ENCODE measurements around the gene LAMA2. TPM values are rescaled to one million over a fixed set of nuclear protein-coding genes. Genes with fewer than 3 reads are reported as not detected.
"Not testable (repeated sequence)": the region's sequence is repeated elsewhere in the genome, so short reads cannot be mapped to it uniquely, and the experiment has no call there.

Gene LAMA2
- polyA plus RNA-seq, 1 of the 3 experiments (the other 2 are of a cell fraction) = 0.92 TPM

- no peak for TF ChIP-seq MXI1 (IDR thresholded peaks at IDR 0.05; ENCODE audit: low read depth, low read length)
- no peak for TF ChIP-seq RAD21 (IDR thresholded peaks at IDR 0.05; ENCODE audit: low read length)
- no peak for TF ChIP-seq TCF12 (IDR thresholded peaks at IDR 0.05)
- TF ChIP-seq NRF1 (IDR thresholded peaks at IDR 0.05; ENCODE audit: low read depth, low read length) = no peak
- TF ChIP-seq EP300 (IDR thresholded peaks at IDR 0.05; ENCODE audit: borderline replicate concordance in 1 of 2, low read depth in 1 of 2, low read length in 1 of 2) = no peak
- no peak for TF ChIP-seq JUND (IDR thresholded peaks at IDR 0.05)
- no peak for TF ChIP-seq GATA2 (CRISPR knock-in tag; IDR thresholded peaks at IDR 0.05)
- TF ChIP-seq IRF3 (IDR thresholded peaks at IDR 0.05; ENCODE audit: low read depth, low read length) = no peak
Measured at GRCh38 chr6:129050086-129050485, 167.1 kb downstream of the LAMA2 start (continued).

GRCh38 chr6:129053143-129053542 lies 170.2 kb downstream of the LAMA2 start:
- H3K4me3 ChIP-seq (ENCODE audit: low read depth in 2 of 2, low read length in 1 of 2); H3K9me2 ChIP-seq; H3F3A ChIP-seq (replicated peaks; ENCODE audit: insufficient read depth); POLR2A ChIA-PET; DNase-seq; H3K9me3 ChIP-seq; H3K79me2 ChIP-seq (ENCODE audit: insufficient read depth); H3K4me1 ChIP-seq (ENCODE audit: control insufficient read depth in 1 of 2, insufficient read depth in 2 of 2, low read depth in 1 of 2, low read length in 1 of 2); H3K36me3 ChIP-seq (replicated peaks in 1 of 2; ENCODE audit: control insufficient read depth in 1 of 2, insufficient read depth in 2 of 2, low read length in 1 of 2); H3K27me3 ChIP-seq (ENCODE audit: insufficient read depth); H3K9ac ChIP-seq; H2AFZ ChIP-seq (ENCODE audit: low read depth); H4K20me1 ChIP-seq (ENCODE audit: insufficient read depth); H3K27ac ChIP-seq (ENCODE audit: low read depth in 2 of 2, low read length in 1 of 2); CTCF ChIA-PET; H3K4me2 ChIP-seq: not testable (repeated sequence)
- WGBS (ENCODE audit: low lambda C conversion rate) = 41% methylated on average over 13 of the region's 13 CpGs

- no peaks in the 10 kb centered on the region for H3K4me1 ChIP-seq (ENCODE audit: control insufficient read depth in 1 of 2, insufficient read depth in 2 of 2, low read depth in 1 of 2, low read length in 1 of 2)
- no peaks in the 10 kb centered on the region for H3K9me3 ChIP-seq
- WGBS (ENCODE audit: low lambda C conversion rate) = 3% methylated on average over 3 of the region's 3 CpGs
- no peak overlapping the region for H3K27ac ChIP-seq (ENCODE audit: low read depth in 2 of 2, low read length in 1 of 2)
- DNase-seq = no peak
- H4K20me1 ChIP-seq (ENCODE audit: insufficient read depth) = no peaks in the 10 kb centered on the region
- H3K27me3 ChIP-seq (ENCODE audit: insufficient read depth) = 0 out of 2 replicates have a peak, but pooled peaks cover 10% of the 10 kb centered on the region
- CTCF ChIA-PET = no interaction called here
- no peaks in the 10 kb centered on the region for H3K36me3 ChIP-seq (replicated peaks in 1 of 2; ENCODE audit: control insufficient read depth in 1 of 2, insufficient read depth in 2 of 2, low read length in 1 of 2)
- H3K4me3 ChIP-seq (ENCODE audit: low read depth in 2 of 2, low read length in 1 of 2) = no peak overlapping the region
- POLR2A ChIA-PET = no interaction called here
- H3K9me2 ChIP-seq = no peaks in the 10 kb centered on the region
- no peak overlapping the region for H3K4me2 ChIP-seq
- H3F3A ChIP-seq (replicated peaks; ENCODE audit: insufficient read depth) = no peaks in the 10 kb centered on the region
- H3K9ac ChIP-seq = no peak overlapping the region
- no peak overlapping the region for H2AFZ ChIP-seq (ENCODE audit: low read depth)
- no peak for TF ChIP-seq NFIC (IDR thresholded peaks at IDR 0.05; ENCODE audit: borderline replicate concordance)
- TF ChIP-seq SIN3A (IDR thresholded peaks at IDR 0.05; ENCODE audit: borderline replicate concordance, low read depth, low read length) = no peak
- TF ChIP-seq MEF2A (IDR thresholded peaks at IDR 0.05; ENCODE audit: borderline replicate concordance, low read depth) = no peak
- TF ChIP-seq MXI1 (IDR thresholded peaks at IDR 0.05; ENCODE audit: low read depth, low read length) = no peak
- TF ChIP-seq REST (IDR thresholded peaks at IDR 0.05; ENCODE audit: low read depth, low read length) = no peak
- TF ChIP-seq RFX5 (IDR thresholded peaks at IDR 0.05; ENCODE audit: low read length) = no peak
- no peak for TF ChIP-seq RAD21 (IDR thresholded peaks at IDR 0.05; ENCODE audit: low read length)
- TF ChIP-seq POLR2AphosphoS5 (IDR thresholded peaks at IDR 0.05; ENCODE audit: low read depth, low read length) = no peak
- TF ChIP-seq FOXJ3 (CRISPR knock-in tag; IDR thresholded peaks at IDR 0.05) = no peak
- TF ChIP-seq TAF1 (IDR thresholded peaks at IDR 0.05; ENCODE audit: borderline replicate concordance, low read depth, low read length) = no peak
- TF ChIP-seq ELF1 (IDR thresholded peaks at IDR 0.05) = no peak
- TF ChIP-seq YY1 (IDR thresholded peaks at IDR 0.05; ENCODE audit: low read depth) = no peak
- TF ChIP-seq GABPA (IDR thresholded peaks at IDR 0.05; ENCODE audit: low read depth) = no peak
- no peak for TF ChIP-seq GATA2 (CRISPR knock-in tag; IDR thresholded peaks at IDR 0.05)
- no peak for TF ChIP-seq USF2 (IDR thresholded peaks at IDR 0.05; ENCODE audit: borderline replicate concordance, low read depth, low read length)
- no peak for TF ChIP-seq ZBTB33 (IDR thresholded peaks at IDR 0.05; ENCODE audit: borderline replicate concordance, low read depth)
- no peaks in the 10 kb centered on the region for H3K79me2 ChIP-seq (ENCODE audit: insufficient read depth)
Measured at GRCh38 chr6:129055796-129056195, 172.9 kb downstream of the LAMA2 start.

Measured in SK-N-SH (cell line).